Measurements from ENCODE around the gene TBCD. TPM values are rescaled to one million over a fixed set of nuclear protein-coding genes. Genes with fewer than 3 reads are reported as not detected.
"Not testable (repeated sequence)": the region's sequence is repeated elsewhere in the genome, so short reads cannot be mapped to it uniquely, and the experiment has no call there.

The TBCD gene
- total RNA-seq, 3 donors from 2014 or later, result 41.3 to 76.0 (median 55.4) TPM

DNA sequence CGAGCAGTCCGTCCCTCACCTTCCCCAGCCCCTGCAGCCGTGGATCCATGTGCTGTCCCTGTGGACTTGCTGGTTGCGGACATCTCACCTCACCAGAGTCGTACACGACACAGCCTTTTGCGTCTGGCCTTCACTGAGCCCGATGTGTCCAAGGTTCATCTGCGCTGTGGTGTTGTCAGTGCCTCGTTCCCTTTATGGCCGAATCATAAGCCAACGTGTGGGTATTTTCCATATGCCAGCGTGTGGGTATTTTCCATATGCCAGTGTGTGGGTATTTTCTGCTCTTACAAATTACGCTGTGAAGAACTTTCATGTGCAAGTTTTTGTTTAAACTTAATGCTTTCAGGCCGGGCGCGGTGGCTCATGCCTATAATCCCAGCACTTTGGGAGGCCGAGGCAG is 31.6 kb downstream of the TBCD start:
- intact Hi-C loops (cut with DNase I, micrococcal nuclease), result no loop called here
- no peaks in the 10 kb centered on the region for H3K36me3 ChIP-seq (ENCODE audit: low read depth)

GRCh38 chr17:82785581-82785980 is 33.7 kb downstream of the TBCD start:
- H3K4me3 ChIP-seq; H3K9me3 ChIP-seq; H3K36me3 ChIP-seq (ENCODE audit: low read depth); intact Hi-C loops (cut with DNase I, micrococcal nuclease); DNase-seq; ATAC-seq; H3K4me1 ChIP-seq (ENCODE audit: low read depth): not testable (repeated sequence)

More for the DNA sequence above, 31.6 kb downstream of the TBCD start:
- DNase-seq, result no peak
- TF ChIP-seq, protein P1, sequence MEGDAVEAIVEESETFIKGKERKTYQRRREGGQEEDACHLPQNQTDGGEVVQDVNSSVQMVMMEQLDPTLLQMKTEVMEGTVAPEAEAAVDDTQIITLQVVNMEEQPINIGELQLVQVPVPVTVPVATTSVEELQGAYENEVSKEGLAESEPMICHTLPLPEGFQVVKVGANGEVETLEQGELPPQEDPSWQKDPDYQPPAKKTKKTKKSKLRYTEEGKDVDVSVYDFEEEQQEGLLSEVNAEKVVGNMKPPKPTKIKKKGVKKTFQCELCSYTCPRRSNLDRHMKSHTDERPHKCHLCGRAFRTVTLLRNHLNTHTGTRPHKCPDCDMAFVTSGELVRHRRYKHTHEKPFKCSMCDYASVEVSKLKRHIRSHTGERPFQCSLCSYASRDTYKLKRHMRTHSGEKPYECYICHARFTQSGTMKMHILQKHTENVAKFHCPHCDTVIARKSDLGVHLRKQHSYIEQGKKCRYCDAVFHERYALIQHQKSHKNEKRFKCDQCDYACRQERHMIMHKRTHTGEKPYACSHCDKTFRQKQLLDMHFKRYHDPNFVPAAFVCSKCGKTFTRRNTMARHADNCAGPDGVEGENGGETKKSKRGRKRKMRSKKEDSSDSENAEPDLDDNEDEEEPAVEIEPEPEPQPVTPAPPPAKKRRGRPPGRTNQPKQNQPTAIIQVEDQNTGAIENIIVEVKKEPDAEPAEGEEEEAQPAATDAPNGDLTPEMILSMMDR (IDR thresholded peaks at IDR 0.05), result no peak
- peaks cover 5% of the 10 kb centered on the region for H3K4me1 ChIP-seq (ENCODE audit: low read depth)
- H3K4me3 ChIP-seq, result no peak overlapping the region
- ATAC-seq, result no peak
- no peaks in the 10 kb centered on the region for H3K9me3 ChIP-seq

DNA sequence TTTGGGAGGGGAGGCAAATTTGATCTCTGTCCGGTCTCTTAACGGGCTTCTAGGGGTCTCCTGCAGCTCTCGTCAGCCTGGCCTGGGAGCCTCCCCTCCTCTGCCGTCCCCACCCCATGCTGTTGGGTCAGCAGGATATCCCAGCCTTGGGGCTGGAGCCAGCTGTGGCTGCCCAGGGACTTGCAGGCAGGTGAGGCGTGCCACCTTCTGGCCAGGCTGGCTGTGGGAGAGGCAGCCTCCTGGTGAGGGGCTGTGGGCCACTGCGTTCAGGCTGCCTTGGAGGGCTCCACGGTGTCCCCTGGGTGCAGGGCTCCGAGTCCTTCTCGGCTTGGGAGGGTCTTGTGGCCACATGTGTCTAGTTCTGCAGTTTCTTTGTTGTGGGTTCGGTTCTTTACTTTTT is 34.6 kb downstream of the TBCD start:
- Histone ChIP-seq H3K4me3 (no peak overlapping the region), H3K4me1 (ENCODE audit: low read depth) (peaks cover 5% of the 10 kb centered on the region), H3K36me3 (ENCODE audit: low read depth) (no peaks in the 10 kb centered on the region), H3K9me3 (no peaks in the 10 kb centered on the region)
- intact Hi-C loops (cut with DNase I, micrococcal nuclease), result no loop called here
- TF ChIP-seq, protein P1 (IDR thresholded peaks at IDR 0.05), result no peak
- no peak for DNase-seq
- ATAC-seq, result no peak

- no peak overlapping the region for H3K4me3 ChIP-seq
- H3K9me3 ChIP-seq, result no peaks in the 10 kb centered on the region
- no peak for DNase-seq
- intact Hi-C loops (cut with DNase I, micrococcal nuclease), result no loop called here
- H3K4me1 ChIP-seq (ENCODE audit: low read depth), result no peaks in the 10 kb centered on the region
- no peak for ATAC-seq
- TF ChIP-seq, protein P1 (IDR thresholded peaks at IDR 0.05), result no peak
- H3K36me3 ChIP-seq (ENCODE audit: low read depth), result no peaks in the 10 kb centered on the region
Observed at GRCh38 chr17:82787081-82787848, 35.4 kb downstream of the TBCD start.

- H3K36me3 ChIP-seq (ENCODE audit: low read depth), result no peaks in the 10 kb centered on the region
- TF ChIP-seq, protein P1 (IDR thresholded peaks at IDR 0.05), result no peak
- no peaks in the 10 kb centered on the region for H3K9me3 ChIP-seq
- no peak overlapping the region for H3K4me3 ChIP-seq
- DNase-seq, result no peak
- H3K4me1 ChIP-seq (ENCODE audit: low read depth), result no peaks in the 10 kb centered on the region
- ATAC-seq, result no peak
- intact Hi-C loops (cut with DNase I, micrococcal nuclease), result no loop called here
Observed at GRCh38 chr17:82788206-82789001, 36.5 kb downstream of the TBCD start.

DNA sequence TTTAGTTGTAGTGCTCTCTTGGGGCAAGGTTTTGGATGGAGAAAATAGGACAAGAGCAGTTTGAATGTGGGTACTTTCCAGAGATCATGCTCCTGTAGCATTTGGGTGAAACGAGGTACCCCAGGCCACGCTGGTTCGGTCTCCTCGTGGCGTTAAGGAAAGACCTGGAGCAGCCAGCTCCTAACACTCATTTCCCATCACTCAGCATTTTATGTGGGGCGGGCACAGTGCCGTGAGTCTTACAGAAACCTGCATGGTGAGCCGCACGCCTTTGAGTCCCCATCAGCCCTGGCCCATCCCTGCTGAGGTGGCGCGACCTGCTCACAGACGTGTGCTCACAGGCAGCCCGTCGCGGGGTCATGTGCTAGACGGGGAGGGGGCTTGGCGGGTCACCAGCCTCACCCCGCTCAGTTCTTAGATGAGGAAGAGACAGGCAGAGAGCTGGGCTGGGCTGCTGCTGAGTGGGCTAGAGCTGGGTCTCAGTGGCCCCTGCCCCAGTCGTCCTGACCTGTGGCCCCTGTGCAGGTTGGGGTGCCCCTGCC is 37.3 kb downstream of the TBCD start:
- TF ChIP-seq, protein P1 (IDR thresholded peaks at IDR 0.05), result no peak
- Histone ChIP-seq H3K36me3 (ENCODE audit: low read depth) (no peaks in the 10 kb centered on the region), H3K4me1 (ENCODE audit: low read depth) (no peaks in the 10 kb centered on the region), H3K9me3 (no peaks in the 10 kb centered on the region), H3K4me3 (no peak overlapping the region)
- no peak for ATAC-seq
- no peak for DNase-seq
- intact Hi-C loops (cut with DNase I, micrococcal nuclease), result no loop called here

Measured in mucosa of descending colon (tissue), 3 donors.